Amygdala (tissue), 56 donors: ENCODE data around the gene KIF12.
"Not testable (repeated sequence)": the region's sequence is repeated elsewhere in the genome, so short reads cannot be mapped to it uniquely, and the experiment has no call there.

Experiments
- DNase-seq, 56 donors: peaks; one replicate each; lab custom pipeline; 2025; lab: John Stamatoyannopoulos, UW

The KIF12 gene

GRCh38 chr9:114098936-114099668, at the start of gene KIF12:
KIF12 (minus strand) TSS chr9:114099292; CDS start chr9:114099276, 16 bp downstream.
- no peak for DNase-seq

- DNase-seq = no peak
Measured at GRCh38 chr9:114146735-114147134, 47.6 kb upstream of the KIF12 start.

- no peak for DNase-seq
Measured at GRCh38 chr9:114143234-114143633, 44.1 kb upstream of the KIF12 start.

- peak in 1 of 56 donors; percentile 13 for DNase-seq
Measured at GRCh38 chr9:114141553-114142402, 42.7 kb upstream of the KIF12 start.

- peak in 1 of 56 donors; percentile 51 for DNase-seq
Measured at GRCh38 chr9:114140850-114141249, 41.8 kb upstream of the KIF12 start.

GRCh38 chr9:114140401-114140800, 41.3 kb upstream of the KIF12 start:
- no peak for DNase-seq

- no peak for DNase-seq
Measured at GRCh38 chr9:114139071-114139470, 40.0 kb upstream of the KIF12 start.

- DNase-seq = no peak
Measured at GRCh38 chr9:114138552-114138971, 39.5 kb upstream of the KIF12 start.

- no peak for DNase-seq
Measured at GRCh38 chr9:114137831-114138230, 38.7 kb upstream of the KIF12 start.

- no peak for DNase-seq
Measured at GRCh38 chr9:114134827-114135396, 35.8 kb upstream of the KIF12 start.

GRCh38 chr9:114132550-114132918, 33.4 kb upstream of the KIF12 start:
- no peak for DNase-seq

- no peak for DNase-seq
Measured at GRCh38 chr9:114131808-114132549, 32.9 kb upstream of the KIF12 start.

GRCh38 chr9:114130624-114131277, 31.7 kb upstream of the KIF12 start:
- DNase-seq = peak in 2 of 56 donors; percentile 9 to 37

- DNase-seq = no peak
Measured at GRCh38 chr9:114130141-114130540, 31.0 kb upstream of the KIF12 start.

GRCh38 chr9:114128759-114129158, 29.7 kb upstream of the KIF12 start:
- not testable (repeated sequence) for DNase-seq

- no peak for DNase-seq
Measured at GRCh38 chr9:114126247-114127060, 27.4 kb upstream of the KIF12 start.

GRCh38 chr9:114125476-114126013, 26.5 kb upstream of the KIF12 start:
- DNase-seq = no peak

GRCh38 chr9:114124666-114125475, 25.8 kb upstream of the KIF12 start:
- DNase-seq = no peak
